Parathyroid adenoma (tissue), 2 donors: ENCODE measurements around the gene RBM44.

Experiments used
- H2AFZ ChIP-seq: fragments of 300-600 bp; sonication (generic); one replicate; pipeline ENCODE4 v1.7.0; 2017; ENCODE audit warnings: antibody characterized with exemption, mild to moderate bottlenecking
- H3K27ac ChIP-seq: fragments of 300-600 bp; sonication (generic); one replicate; pipeline ENCODE4 v1.7.0; 2017
- H3K27me3 ChIP-seq: fragments of 300-600 bp; sonication (generic); one replicate; pipeline ENCODE4 v1.7.0; 2017; ENCODE audit warnings: low read length; ENCODE audit not compliant: control insufficient read depth, insufficient read depth
- H3K36me3 ChIP-seq: fragments of 300-600 bp; sonication (generic); one replicate; pipeline ENCODE4 v1.7.0; 2017; ENCODE audit warnings: low read length; ENCODE audit not compliant: control insufficient read depth, insufficient read depth
- H3K4me1 ChIP-seq: fragments of 300-600 bp; sonication (generic); one replicate; pipeline ENCODE4 v1.7.0; 2017; ENCODE audit warnings: control low read depth
- H3K4me2 ChIP-seq: fragments of 300-600 bp; sonication (generic); one replicate; pipeline ENCODE4 v1.7.0; 2017; ENCODE audit warnings: low read length
- H3K4me3 ChIP-seq: fragments of 300-600 bp; sonication (generic); one replicate; pipeline ENCODE4 v1.7.0; 2017; ENCODE audit warnings: low read depth, low read length
- H3K79me2 ChIP-seq: fragments of 300-600 bp; sonication (generic); one replicate; pipeline ENCODE4 v1.7.0; 2017; ENCODE audit warnings: control low read depth
- H3K9ac ChIP-seq: fragments of 300-600 bp; sonication (generic); one replicate; pipeline ENCODE4 v1.7.0; 2017; ENCODE audit warnings: mild to moderate bottlenecking
- H3K9me3 ChIP-seq: fragments of 300-600 bp; sonication (generic); one replicate; pipeline ENCODE4 v1.7.0; 2017; ENCODE audit warnings: low read length; ENCODE audit not compliant: control insufficient read depth
- TF ChIP-seq, protein P1 (sequence below): fragments of 300-600 bp; sonication (generic); IDR thresholded peaks from one replicate; pipeline ENCODE4 v1.7.0; 2017; ENCODE audit warnings: antibody characterized with exemption, mild to moderate bottlenecking
- donor health status: primary hyperparathyroidism.

The RBM44 gene

GRCh38 chr2:237875256-237876060, 76.9 kb downstream of the RBM44 start:
- H3K4me1 ChIP-seq = no peaks in the 10 kb centered on the region
- H3K27ac ChIP-seq = no peak overlapping the region
- H3K36me3 ChIP-seq = no peaks in the 10 kb centered on the region
- TF ChIP-seq, protein P1, sequence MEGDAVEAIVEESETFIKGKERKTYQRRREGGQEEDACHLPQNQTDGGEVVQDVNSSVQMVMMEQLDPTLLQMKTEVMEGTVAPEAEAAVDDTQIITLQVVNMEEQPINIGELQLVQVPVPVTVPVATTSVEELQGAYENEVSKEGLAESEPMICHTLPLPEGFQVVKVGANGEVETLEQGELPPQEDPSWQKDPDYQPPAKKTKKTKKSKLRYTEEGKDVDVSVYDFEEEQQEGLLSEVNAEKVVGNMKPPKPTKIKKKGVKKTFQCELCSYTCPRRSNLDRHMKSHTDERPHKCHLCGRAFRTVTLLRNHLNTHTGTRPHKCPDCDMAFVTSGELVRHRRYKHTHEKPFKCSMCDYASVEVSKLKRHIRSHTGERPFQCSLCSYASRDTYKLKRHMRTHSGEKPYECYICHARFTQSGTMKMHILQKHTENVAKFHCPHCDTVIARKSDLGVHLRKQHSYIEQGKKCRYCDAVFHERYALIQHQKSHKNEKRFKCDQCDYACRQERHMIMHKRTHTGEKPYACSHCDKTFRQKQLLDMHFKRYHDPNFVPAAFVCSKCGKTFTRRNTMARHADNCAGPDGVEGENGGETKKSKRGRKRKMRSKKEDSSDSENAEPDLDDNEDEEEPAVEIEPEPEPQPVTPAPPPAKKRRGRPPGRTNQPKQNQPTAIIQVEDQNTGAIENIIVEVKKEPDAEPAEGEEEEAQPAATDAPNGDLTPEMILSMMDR = no peak
- H2AFZ ChIP-seq = no peak overlapping the region
- no peak overlapping the region for H3K4me2 ChIP-seq
- H3K9ac ChIP-seq = no peak overlapping the region
- H3K9me3 ChIP-seq = no peaks in the 10 kb centered on the region
- H3K4me3 ChIP-seq = no peak overlapping the region
- H3K79me2 ChIP-seq = no peaks in the 10 kb centered on the region
- no peaks in the 10 kb centered on the region for H3K27me3 ChIP-seq

- no peak overlapping the region for H3K4me2 ChIP-seq
- no peaks in the 10 kb centered on the region for H3K4me1 ChIP-seq
- no peaks in the 10 kb centered on the region for H3K9me3 ChIP-seq
- H3K9ac ChIP-seq = no peak overlapping the region
- no peaks in the 10 kb centered on the region for H3K36me3 ChIP-seq
- no peak overlapping the region for H3K27ac ChIP-seq
- no peaks in the 10 kb centered on the region for H3K27me3 ChIP-seq
- TF ChIP-seq, protein P1 = no peak
- no peak overlapping the region for H3K4me3 ChIP-seq
- no peaks in the 10 kb centered on the region for H3K79me2 ChIP-seq
- no peak overlapping the region for H2AFZ ChIP-seq
Measured at GRCh38 chr2:237876061-237876526, 77.5 kb downstream of the RBM44 start.

- H3K79me2 ChIP-seq = no peaks in the 10 kb centered on the region
- H3K36me3 ChIP-seq = no peaks in the 10 kb centered on the region
- H3K9ac ChIP-seq = no peak overlapping the region
- H3K4me1 ChIP-seq = no peaks in the 10 kb centered on the region
- no peaks in the 10 kb centered on the region for H3K27me3 ChIP-seq
- no peaks in the 10 kb centered on the region for H3K9me3 ChIP-seq
- TF ChIP-seq, protein P1 = no peak
- H3K27ac ChIP-seq = no peak overlapping the region
- H3K4me2 ChIP-seq = no peak overlapping the region
- no peak overlapping the region for H2AFZ ChIP-seq
- no peak overlapping the region for H3K4me3 ChIP-seq
Measured at GRCh38 chr2:237876532-237876931, 78.0 kb downstream of the RBM44 start.

- no peaks in the 10 kb centered on the region for H3K4me1 ChIP-seq
- no peak overlapping the region for H3K27ac ChIP-seq
Measured at GRCh38 chr2:237876951-237877491, 78.4 kb downstream of the RBM44 start.

More at GRCh38 chr2:237876951-237877491, 78.4 kb downstream of the RBM44 start:
- Histone ChIP-seq H3K36me3 (no peaks in the 10 kb centered on the region), H3K79me2 (no peaks in the 10 kb centered on the region), H3K4me3 (no peak overlapping the region), H3K9ac (no peak overlapping the region), H3K4me2 (no peak overlapping the region), H2AFZ (no peak overlapping the region), H3K27me3 (no peaks in the 10 kb centered on the region), H3K9me3 (no peaks in the 10 kb centered on the region)
- TF ChIP-seq, protein P1 = no peak
